Activated CD8-positive, alpha-beta memory T cell treated with anti-CD3 and anti-CD28 coated beads for 1 hour (primary cell): ENCODE results near the gene PFKL.

Experiments used
- DNase-seq, 2 donors: peaks; one replicate each; pipeline ENCODE4 v3.0.0-alpha.2; 2020; ENCODE audit warnings: low read depth in 1 of 2; ENCODE audit errors: extremely low read depth in 1 of 2

The PFKL gene

GRCh38 chr21:44299458-44300261, at the start of gene PFKL:
TSS of gene PFKL (plus strand) at chr21:44300053. CDS start at chr21:44300106, 53 bp downstream.
- DNase-seq: peak in 1 of 2 donors; percentile 44

- no peak for DNase-seq
Measured at GRCh38 chr21:44253832-44254710, 45.8 kb upstream of the PFKL start.

- no peak for DNase-seq
Measured at GRCh38 chr21:44255511-44255981, 44.3 kb upstream of the PFKL start.

- no peak for DNase-seq
Measured at GRCh38 chr21:44258056-44258725, 41.7 kb upstream of the PFKL start.

DNA sequence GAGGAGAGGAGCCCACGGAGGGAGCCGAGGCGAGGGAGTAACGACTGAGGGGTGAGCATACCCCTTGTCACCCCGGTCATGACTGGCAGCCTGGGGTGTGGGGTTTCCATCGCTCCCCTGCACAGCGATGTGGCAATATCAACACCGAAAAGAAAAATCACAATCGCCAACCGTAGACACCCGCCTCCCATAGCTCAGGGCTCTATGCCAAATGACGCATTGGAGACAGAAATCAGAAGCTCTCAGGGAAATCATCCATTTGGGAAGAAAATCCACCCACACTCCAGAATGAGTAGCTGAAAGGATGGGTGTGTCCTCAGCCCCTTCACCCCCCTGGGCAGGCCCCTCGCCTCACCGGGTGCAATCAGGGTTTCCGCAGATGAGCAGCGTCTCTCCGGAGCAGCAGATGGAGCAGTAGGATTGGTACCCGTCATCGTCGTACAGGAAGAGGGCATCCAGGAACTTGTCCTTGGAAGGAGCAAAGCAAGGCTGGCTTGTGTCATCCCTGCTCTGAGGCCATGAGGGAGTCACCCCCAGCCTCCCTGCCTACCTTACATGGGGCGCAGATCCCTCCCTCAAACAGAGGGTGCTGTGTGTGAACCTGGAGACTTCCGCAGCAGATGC, 40.7 kb upstream of the PFKL start:
- DNase-seq: no peak

DNA sequence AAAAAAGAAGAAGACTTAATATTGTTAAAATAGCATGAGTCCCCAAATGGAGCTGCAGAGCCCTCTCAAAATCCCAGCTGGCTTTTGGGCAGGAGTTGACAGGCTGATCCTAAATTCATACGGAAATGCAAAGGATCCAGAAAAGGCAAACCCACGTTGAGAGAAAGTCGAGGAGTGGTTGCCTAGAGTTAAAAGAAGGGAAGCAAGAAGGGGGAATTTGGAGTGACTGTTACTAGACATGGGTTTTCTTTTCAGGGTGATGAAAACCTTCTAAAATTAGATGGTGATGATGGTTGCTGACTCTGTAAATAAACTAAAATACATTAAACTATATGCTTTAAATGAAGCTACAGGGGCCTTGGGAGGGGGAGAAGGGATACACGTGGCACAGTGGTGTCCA, 39.8 kb upstream of the PFKL start:
- DNase-seq: no peak

DNA sequence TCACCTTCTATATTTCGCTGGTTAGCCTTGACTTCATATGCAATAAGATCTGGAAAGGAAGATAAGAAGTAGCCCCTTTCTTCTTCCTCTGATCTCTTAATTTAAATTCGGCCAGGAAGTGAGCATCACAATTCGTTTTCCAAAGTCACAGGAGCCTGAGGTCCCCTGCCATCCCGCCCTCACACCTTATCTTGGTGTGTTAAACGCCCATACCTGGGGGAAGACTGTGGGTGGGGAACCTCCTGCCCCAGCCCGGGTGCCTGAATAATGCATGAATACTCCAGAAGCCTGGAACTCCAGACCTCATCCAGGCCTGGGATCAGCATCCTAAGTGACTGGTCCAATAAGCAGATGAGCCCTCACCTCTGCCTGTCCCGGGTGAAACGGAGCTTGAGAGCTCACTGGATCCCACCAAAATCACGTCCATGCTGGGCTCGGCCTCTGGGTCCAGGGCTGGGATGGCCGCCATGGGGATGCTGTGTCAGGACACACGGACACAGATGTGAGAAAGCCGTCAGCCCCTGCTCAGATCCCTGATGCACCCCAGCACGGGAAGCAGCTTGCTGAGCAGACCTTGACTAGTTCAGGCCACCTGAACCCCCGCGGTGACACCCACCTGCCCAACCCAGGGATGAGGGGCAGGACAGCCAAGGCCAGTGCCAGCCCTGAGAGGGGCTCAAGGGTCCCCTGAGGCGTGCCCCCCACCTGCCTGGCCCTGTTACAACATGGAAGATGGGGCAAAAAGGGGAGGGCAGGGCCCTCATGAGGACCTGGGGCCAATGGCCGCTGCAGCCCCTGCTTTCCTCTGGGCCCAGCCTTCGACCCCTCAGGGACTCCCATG, 38.8 kb upstream of the PFKL start:
- no peak for DNase-seq

DNA sequence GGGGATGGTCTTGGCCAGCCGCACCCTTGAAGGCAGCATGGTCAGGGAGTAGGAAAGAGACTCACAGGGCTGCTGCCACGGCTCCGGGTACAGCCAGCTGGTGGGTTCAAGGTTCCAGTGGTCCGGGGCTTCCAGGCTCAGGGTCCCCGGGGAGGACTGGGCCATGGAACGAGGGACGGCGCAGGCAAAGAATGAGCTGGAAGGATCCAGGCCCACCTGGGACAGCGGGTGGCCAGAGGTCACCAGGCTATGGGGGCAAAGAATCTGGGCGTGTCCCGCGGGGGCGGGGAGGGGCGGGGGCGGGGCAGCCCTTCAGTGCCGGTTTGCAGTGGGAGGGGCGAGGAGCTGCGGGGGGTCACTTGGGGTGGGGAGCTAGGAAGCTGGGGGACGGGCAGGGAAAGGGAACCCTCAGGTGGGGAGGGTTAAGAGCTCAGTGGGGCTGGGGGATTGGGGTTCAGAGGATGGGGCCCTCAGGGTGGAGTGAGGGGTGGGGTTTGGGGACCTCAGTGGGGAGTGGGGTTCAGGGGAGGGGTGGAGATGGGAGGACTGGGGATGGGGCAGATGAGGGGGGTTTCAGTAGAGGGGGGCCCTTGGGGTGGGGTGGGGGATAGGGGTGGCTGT, 38.1 kb upstream of the PFKL start, which contains the start of gene DNMT3L:
Gene DNMT3L, minus strand, starts transcription at position 223 of the 621 bp plus-strand sequence. CDS start 638 bp downstream, outside the sequence.
- DNase-seq: no peak

- DNase-seq: no peak
Measured at GRCh38 chr21:44262338-44263056, 37.4 kb upstream of the PFKL start.

GRCh38 chr21:44263221-44263760, 36.6 kb upstream of the PFKL start:
- DNase-seq: no peak

DNA sequence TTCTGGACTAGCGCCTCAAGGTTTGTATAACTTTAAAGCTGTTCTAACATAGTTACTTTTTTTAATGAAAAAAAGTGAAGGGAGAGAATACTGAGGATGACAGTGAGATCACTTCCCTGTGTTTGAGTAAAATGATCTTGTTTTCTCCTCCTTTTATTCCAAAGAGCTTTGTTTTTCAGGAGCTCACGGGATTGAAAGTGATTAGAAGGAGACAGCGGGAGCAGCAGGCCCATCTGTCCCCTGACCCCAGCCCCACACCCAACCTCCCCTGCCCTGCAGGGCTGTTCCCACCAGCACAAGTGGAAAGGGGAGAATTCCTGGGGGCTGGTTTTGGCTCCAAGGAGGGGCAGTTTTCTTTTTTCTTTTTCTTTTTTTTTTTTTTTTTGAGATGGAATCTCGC, 36.1 kb upstream of the PFKL start:
- DNase-seq: no peak

- no peak for DNase-seq
Measured at GRCh38 chr21:44265734-44266270, 34.1 kb upstream of the PFKL start.

DNA sequence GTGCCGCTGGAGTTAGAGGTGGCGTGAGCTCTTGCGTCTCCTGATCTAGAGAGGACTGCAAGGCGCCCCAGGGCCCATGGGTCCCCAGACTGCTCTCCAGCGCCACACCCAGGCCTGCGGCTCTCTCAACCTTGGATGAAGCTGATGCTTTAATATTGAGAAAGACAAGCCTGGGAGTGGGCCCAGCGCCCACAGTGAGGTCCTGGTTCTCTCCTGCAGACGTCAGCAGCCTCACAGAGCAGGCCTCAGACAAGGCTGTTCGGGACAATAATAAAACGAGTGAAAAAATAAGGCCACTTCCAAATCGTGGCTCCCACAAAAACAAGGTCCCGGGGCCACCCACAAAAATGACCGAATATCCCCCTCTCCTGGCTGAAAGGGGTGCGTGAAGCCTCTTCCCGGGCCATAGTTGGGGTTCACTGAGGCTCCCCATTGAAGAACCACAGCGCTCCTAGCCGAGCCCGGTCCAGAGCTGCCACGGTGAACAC, 32.2 kb upstream of the PFKL start:
- DNase-seq: no peak

- DNase-seq: no peak
Measured at GRCh38 chr21:44269090-44269489, 30.8 kb upstream of the PFKL start.

DNA sequence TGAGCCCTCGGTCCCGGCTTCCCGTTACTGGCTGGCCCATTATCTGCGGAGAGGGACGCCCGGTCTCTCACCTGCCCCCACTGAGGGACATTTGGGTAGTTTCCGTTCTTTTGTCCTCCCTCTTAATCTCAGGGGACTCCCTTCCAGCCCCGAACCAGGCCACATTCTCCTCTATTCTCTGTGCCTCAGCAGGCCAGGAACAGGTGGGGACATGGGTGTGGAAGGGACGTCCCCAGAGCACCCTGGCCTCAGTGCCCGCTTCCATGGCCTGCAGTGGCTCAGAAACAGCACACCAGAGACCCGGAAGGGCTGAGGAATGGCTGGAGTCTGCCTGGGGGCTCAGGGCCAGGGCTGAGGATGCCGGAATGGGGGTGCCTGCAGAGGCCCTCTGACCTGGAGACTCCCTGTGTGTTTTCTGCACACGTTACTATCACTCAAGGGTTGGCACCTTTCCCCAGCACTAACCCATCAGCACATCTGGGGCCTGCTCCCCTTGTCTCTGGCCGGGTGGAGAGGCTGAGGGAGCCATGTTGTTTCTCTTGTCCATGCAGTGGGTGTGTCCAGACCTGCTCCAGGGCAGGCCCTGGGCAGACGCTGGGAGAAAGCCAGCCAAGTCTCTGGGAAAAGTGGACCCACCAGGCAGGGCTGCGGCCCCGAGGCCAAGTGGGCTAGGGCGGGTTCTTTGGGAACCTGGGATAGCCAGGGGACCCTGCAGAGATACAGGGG, 28.1 kb upstream of the PFKL start:
- DNase-seq: no peak

- DNase-seq: no peak
Measured at GRCh38 chr21:44272284-44272858, 27.5 kb upstream of the PFKL start.

GRCh38 chr21:44273046-44273445, 26.8 kb upstream of the PFKL start:
- no peak for DNase-seq
